Endothelial cell of umbilical vein (primary cell): ENCODE measurements around the gene SUPV3L1.

ENCODE experiments used
- CTCF ChIP-seq, 2 donors: IDR thresholded peaks; 1 replicate in 1 of 2; 2 replicates in 1 of 2; pipeline ENCODE4 v1.5.1; 2011; ENCODE audit warnings: low read length in 2 of 2, mild to moderate bottlenecking in 2 of 2, moderate library complexity in 2 of 2, control low read depth in 1 of 2, inconsistent platforms in 1 of 2, low read depth in 1 of 2; ENCODE audit not compliant: insufficient read depth in 1 of 2; ENCODE audit errors: extremely low read depth in 1 of 2
- FOS ChIP-seq: IDR thresholded peaks from 2 replicates; pipeline ENCODE4 v1.6.1; 2011; ENCODE audit warnings: mild to moderate bottlenecking, low read length, moderate library complexity, borderline replicate concordance; ENCODE audit not compliant: insufficient read depth
- JUN ChIP-seq: IDR thresholded peaks from 2 replicates; pipeline ENCODE4 v1.6.1; 2011; ENCODE audit warnings: borderline replicate concordance, low read depth; ENCODE audit not compliant: insufficient read length, insufficient read depth
- POLR2A ChIP-seq: IDR thresholded peaks from 2 replicates; pipeline ENCODE4 v1.6.1; 2012; ENCODE audit warnings: low read depth, mild to moderate bottlenecking, control low read depth, low read length
- POLR2AphosphoS5 ChIP-seq: IDR thresholded peaks from 2 replicates; pipeline ENCODE4 v1.6.1; 2012; ENCODE audit warnings: low read depth, mild to moderate bottlenecking, control low read depth, low read length, moderate library complexity; ENCODE audit not compliant: insufficient read depth
- TF ChIP-seq, protein P1 (sequence below): IDR thresholded peaks from 2 replicates; pipeline ENCODE4 v1.6.1; 2011; ENCODE audit not compliant: insufficient read depth, insufficient read length

DNA sequence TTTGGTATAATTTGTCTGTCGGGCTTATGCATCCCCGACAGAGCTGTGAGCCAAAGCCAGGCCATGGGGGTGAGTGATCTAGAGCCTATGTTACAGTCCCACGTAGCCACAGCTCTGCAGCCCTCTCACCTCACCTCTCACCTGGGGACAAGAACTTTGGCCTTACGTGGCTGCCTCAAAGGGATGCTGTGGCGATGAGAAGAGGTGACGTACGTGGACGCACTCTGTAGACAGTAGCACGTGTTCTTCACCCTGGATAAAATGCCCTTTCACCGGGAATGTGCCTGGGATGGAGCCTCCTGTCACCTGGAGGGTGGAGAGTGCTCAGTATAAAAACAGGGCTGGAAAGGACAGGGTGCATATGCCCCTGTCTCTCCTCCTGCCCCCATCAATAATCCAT, 45.6 kb downstream of the SUPV3L1 start:
- TF ChIP-seq JUN: no peak
- TF ChIP-seq CTCF (IDR thresholded peaks at IDR 0.05; ENCODE audit: extremely low read depth in 1 of 2, insufficient read depth in 1 of 2, low read depth in 1 of 2, low read length in 2 of 2): no peak
- no peak for TF ChIP-seq POLR2AphosphoS5
- TF ChIP-seq POLR2A: no peak
- TF ChIP-seq, protein P1, sequence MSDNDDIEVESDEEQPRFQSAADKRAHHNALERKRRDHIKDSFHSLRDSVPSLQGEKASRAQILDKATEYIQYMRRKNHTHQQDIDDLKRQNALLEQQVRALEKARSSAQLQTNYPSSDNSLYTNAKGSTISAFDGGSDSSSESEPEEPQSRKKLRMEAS: no peak
- no peak for TF ChIP-seq FOS
